GM23248 (cell line): ENCODE results near the gene PRICKLE2. TPM values are rescaled to one million over a fixed set of nuclear protein-coding genes. Genes with fewer than 3 reads are reported as not detected.

Experiments used
- DNase-seq: peaks from one replicate; pipeline ENCODE4 v3.0.0-alpha.2; 2015
- H2AFZ ChIP-seq: fragments of 200-600 bp; sonication (generic); 2 replicates; pipeline ENCODE4 v1.6.1; 2016; ENCODE audit warnings: antibody characterized with exemption
- H3F3A ChIP-seq: fragments of 200-600 bp; sonication (generic); 2 replicates; pipeline ENCODE4 v1.6.1; 2016; ENCODE audit warnings: mild to moderate bottlenecking, antibody characterized with exemption, mixed run types; ENCODE audit not compliant: insufficient read depth
- H3K27ac ChIP-seq: fragments of 200-600 bp; sonication (generic); 2 replicates; pipeline ENCODE4 v1.5.1; 2016; ENCODE audit warnings: mild to moderate bottlenecking
- H3K27me3 ChIP-seq: fragments of 200-600 bp; sonication (generic); replicated peaks from 2 replicates; pipeline ENCODE4 v1.6.1; 2016; ENCODE audit warnings: mild to moderate bottlenecking; ENCODE audit not compliant: insufficient read depth
- H3K36me3 ChIP-seq: fragments of 200-600 bp; sonication (generic); 2 replicates; pipeline ENCODE4 v1.6.1; 2016; ENCODE audit warnings: low read depth, mild to moderate bottlenecking
- H3K4me1 ChIP-seq: fragments of 200-600 bp; sonication (generic); 2 replicates; pipeline ENCODE4 v1.6.1; 2016; ENCODE audit warnings: mild to moderate bottlenecking; ENCODE audit not compliant: insufficient read depth
- H3K4me2 ChIP-seq: fragments of 200-600 bp; sonication (generic); one replicate; pipeline ENCODE4 v1.6.1; 2016; ENCODE audit warnings: mild to moderate bottlenecking; ENCODE audit not compliant: unreplicated experiment
- H3K4me3 ChIP-seq: fragments of 200-600 bp; sonication (generic); 2 replicates; pipeline ENCODE4 v1.5.1; 2016; ENCODE audit warnings: mild to moderate bottlenecking
- H3K79me2 ChIP-seq: fragments of 200-600 bp; sonication (generic); 2 replicates; pipeline ENCODE4 v1.6.1; 2016; ENCODE audit warnings: mild to moderate bottlenecking; ENCODE audit not compliant: insufficient read depth
- H3K9ac ChIP-seq: fragments of 200-600 bp; sonication (generic); 2 replicates; pipeline ENCODE4 v1.6.1; 2016; ENCODE audit warnings: mild to moderate bottlenecking
- H3K9me2 ChIP-seq: fragments of 200-600 bp; sonication (generic); 2 replicates; pipeline ENCODE4 v1.6.1; 2016; ENCODE audit warnings: mixed run types, mild to moderate bottlenecking, moderate library complexity; ENCODE audit not compliant: insufficient read depth
- H3K9me3 ChIP-seq: fragments of 200-600 bp; sonication (generic); one replicate; pipeline ENCODE4 v1.6.1; 2017; ENCODE audit warnings: low read depth
- H4K20me1 ChIP-seq: fragments of 200-600 bp; sonication (generic); 2 replicates; pipeline ENCODE4 v1.6.0; 2016; ENCODE audit not compliant: insufficient read depth
- EZH2 ChIP-seq: fragments of 200-600 bp; sonication (generic); IDR thresholded peaks from 2 replicates; pipeline ENCODE4 v1.6.1; 2018; ENCODE audit warnings: antibody characterized with exemption, mild to moderate bottlenecking; ENCODE audit not compliant: insufficient read depth, poor library complexity, severe bottlenecking
- EZH2phosphoT487 ChIP-seq: fragments of 200-600 bp; sonication (generic); IDR thresholded peaks from 2 replicates; pipeline ENCODE4 v1.6.1; 2018; ENCODE audit warnings: antibody characterized with exemption, moderate library complexity, mild to moderate bottlenecking, low read depth; ENCODE audit not compliant: insufficient read depth
- WGBS, 2 experiments: methylation state at CpG; one replicate each; pipeline ENCODE4 v1.1.6; 2015 to 2017; ENCODE audit warnings: low lambda C conversion rate in 2 of 2, low coverage in 1 of 2; ENCODE audit errors: missing lambda C conversion rate in 2 of 2; 5-methylcytosine and 5-hydroxymethylcytosine counted together
- in situ Hi-C: fragments of 300-500 bp; cut with MboI; formaldehyde crosslinking; loops from 2 replicates; pipeline ENCODE4 v1.15.0; 2020
- polyA plus RNA-seq: library from polyadenylated mRNA; unstranded; fragments of >200 nt; fragmentation: Nextera tagmentation; extraction: Ambion mirVana; gene quantifications from 2 replicates; pipeline ENCODE4 v1.2.1, GENCODE V29; 2016
- total RNA-seq: library from RNA; depleted of rRNA; stranded (reverse); fragments of >200 nt; shearing (Covaris generic); gene quantifications from 2 replicates; pipeline ENCODE4 v1.2.3, GENCODE V29; 2014

PRICKLE2 gene
- total and polyA plus RNA-seq, 2 experiments from 2014 or later: 7.3 to 19.6 TPM

GRCh38 chr3:64247991-64248646 lies 22.9 kb upstream of the PRICKLE2 start:
- Histone ChIP-seq H4K20me1 (no peaks in the 10 kb centered on the region), H3K9me2 (no peaks in the 10 kb centered on the region), H2AFZ (no peak overlapping the region), H3F3A (no peaks in the 10 kb centered on the region), H3K27me3 (no peaks in the 10 kb centered on the region), H3K4me2 (no peak overlapping the region), H3K79me2 (peaks cover 100% of the 10 kb centered on the region), H3K4me1 (peaks cover 28% of the 10 kb centered on the region), H3K36me3 (no peaks in the 10 kb centered on the region), H3K4me3 (no peak overlapping the region), H3K9me3 (no peaks in the 10 kb centered on the region), H3K9ac (no peak overlapping the region), H3K27ac (no peak overlapping the region)
- TF ChIP-seq EZH2 (no peak), EZH2phosphoT487 (no peak)
- in situ Hi-C loops: no loop called here
- no peak for DNase-seq
- 60 to 66% methylated on average over 4 of the region's 4 CpGs for WGBS, 2 experiments

GRCh38 chr3:64244011-64244942 lies 19.0 kb upstream of the PRICKLE2 start:
- Histone ChIP-seq H3K27me3 (no peaks in the 10 kb centered on the region), H3K79me2 (peaks cover 95% of the 10 kb centered on the region), H3K4me3 (no peak overlapping the region), H3K9ac (no peak overlapping the region), H3K4me2 (no peak overlapping the region), H4K20me1 (no peaks in the 10 kb centered on the region), H3K9me3 (no peaks in the 10 kb centered on the region), H3F3A (peaks cover 8% of the 10 kb centered on the region; the same call in 1 of the 2 replicates), H3K4me1 (peaks cover 26% of the 10 kb centered on the region), H3K36me3 (no peaks in the 10 kb centered on the region), H2AFZ (no peak overlapping the region), H3K9me2 (no peaks in the 10 kb centered on the region), H3K27ac (peak overlapping the region; percentile 33)
- no peak for TF ChIP-seq EZH2phosphoT487
- no peak for TF ChIP-seq EZH2
- 75 to 76% methylated on average over 9 of the region's 9 CpGs for WGBS, 2 experiments
- in situ Hi-C loops: no loop called here
- DNase-seq: peak; percentile 62

- H3K36me3 ChIP-seq: no peaks in the 10 kb centered on the region
- in situ Hi-C loops: no loop called here
Observed at GRCh38 chr3:64242435-64242834, 17.2 kb upstream of the PRICKLE2 start.

GRCh38 chr3:64240959-64241358 lies 15.7 kb upstream of the PRICKLE2 start:
- Histone ChIP-seq H3K36me3 (no peaks in the 10 kb centered on the region; the same call in none of the 2 replicates), H3K4me3 (no peak overlapping the region), H3K27ac (no peak overlapping the region), H3K9me3 (no peaks in the 10 kb centered on the region), H3K9me2 (no peaks in the 10 kb centered on the region), H3K27me3 (no peaks in the 10 kb centered on the region), H3K4me2 (no peak overlapping the region), H3K4me1 (peaks cover 25% of the 10 kb centered on the region), H3F3A (peaks cover 13% of the 10 kb centered on the region; the same call in 1 of the 2 replicates), H3K9ac (no peak overlapping the region), H3K79me2 (peaks cover 84% of the 10 kb centered on the region), H2AFZ (no peak overlapping the region), H4K20me1 (no peaks in the 10 kb centered on the region)
- DNase-seq: no peak
- in situ Hi-C loops: no loop called here
- 70 to 82% methylated on average over 2 of the region's 2 CpGs for WGBS, 2 experiments
- TF ChIP-seq EZH2 (no peak), EZH2phosphoT487 (no peak)

More at GRCh38 chr3:64242435-64242834, 17.2 kb upstream of the PRICKLE2 start:
- Histone ChIP-seq H3K79me2 (peaks cover 84% of the 10 kb centered on the region), H2AFZ (no peak overlapping the region), H3K27me3 (no peaks in the 10 kb centered on the region), H3K9ac (no peak overlapping the region), H4K20me1 (no peaks in the 10 kb centered on the region), H3F3A (peaks cover 13% of the 10 kb centered on the region; the same call in 1 of the 2 replicates), H3K27ac (no peak overlapping the region), H3K4me2 (no peak overlapping the region), H3K9me3 (no peaks in the 10 kb centered on the region), H3K4me1 (peaks cover 28% of the 10 kb centered on the region), H3K9me2 (no peaks in the 10 kb centered on the region), H3K4me3 (no peak overlapping the region)
- no peak for DNase-seq
- 55 to 56% methylated on average over 2 of the region's 2 CpGs for WGBS, 2 experiments
- TF ChIP-seq EZH2 (no peak), EZH2phosphoT487 (no peak)
